Measurements from ENCODE around the gene CKLF. TPM values are rescaled to one million over a fixed set of nuclear protein-coding genes. Genes with fewer than 3 reads are reported as not detected.

Gene CKLF
- total RNA-seq, 1 experiment from 2014 or later = 77.1 TPM

DNA sequence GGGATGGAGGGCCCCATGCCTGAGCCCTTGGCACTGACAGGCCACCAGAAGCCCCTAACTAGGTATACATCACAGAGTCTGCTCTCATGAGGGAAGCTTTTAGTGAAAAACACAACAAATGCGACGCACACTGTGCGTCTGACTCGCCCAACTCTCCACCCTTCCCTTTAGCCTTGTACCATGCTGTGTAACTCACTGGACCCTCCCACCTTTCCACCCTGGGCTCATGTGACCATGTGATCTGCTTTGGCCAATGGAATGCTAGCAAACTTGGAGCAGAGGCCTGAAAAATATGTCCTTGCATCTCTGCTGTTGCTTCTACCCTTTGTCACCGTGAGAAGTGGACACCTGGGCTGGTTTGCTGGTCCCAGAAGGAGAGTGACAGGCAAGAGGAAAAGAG lies 24.1 kb upstream of the CKLF start:
- no peaks in the 10 kb centered on the region for H4K20me1 ChIP-seq (ENCODE audit: insufficient read depth)
- H3F3A ChIP-seq (ENCODE audit: insufficient read depth, low read depth) = peaks cover under 1% of the 10 kb centered on the region; the same call in 1 of the 2 replicates
- no peak overlapping the region for H3K4me3 ChIP-seq
- H3K36me3 ChIP-seq (ENCODE audit: low read depth) = 0 out of 2 replicates have a peak, but pooled peaks cover 3% of the 10 kb centered on the region
- intact Hi-C loops (cut with micrococcal nuclease; ENCODE audit: unreplicated experiment) = no loop called here
- no peak overlapping the region for H3K27ac ChIP-seq
- no peaks in the 10 kb centered on the region for H3K9me3 ChIP-seq (ENCODE audit: insufficient read depth, low read depth)
- POLR2A ChIA-PET (ENCODE audit: unreplicated experiment) = no interaction called here
- no peak overlapping the region for H3K4me2 ChIP-seq
- no peak for DNase-seq
- H3K27me3 ChIP-seq (ENCODE audit: insufficient read depth, low read depth) = no peaks in the 10 kb centered on the region
- TF ChIP-seq, protein P1, sequence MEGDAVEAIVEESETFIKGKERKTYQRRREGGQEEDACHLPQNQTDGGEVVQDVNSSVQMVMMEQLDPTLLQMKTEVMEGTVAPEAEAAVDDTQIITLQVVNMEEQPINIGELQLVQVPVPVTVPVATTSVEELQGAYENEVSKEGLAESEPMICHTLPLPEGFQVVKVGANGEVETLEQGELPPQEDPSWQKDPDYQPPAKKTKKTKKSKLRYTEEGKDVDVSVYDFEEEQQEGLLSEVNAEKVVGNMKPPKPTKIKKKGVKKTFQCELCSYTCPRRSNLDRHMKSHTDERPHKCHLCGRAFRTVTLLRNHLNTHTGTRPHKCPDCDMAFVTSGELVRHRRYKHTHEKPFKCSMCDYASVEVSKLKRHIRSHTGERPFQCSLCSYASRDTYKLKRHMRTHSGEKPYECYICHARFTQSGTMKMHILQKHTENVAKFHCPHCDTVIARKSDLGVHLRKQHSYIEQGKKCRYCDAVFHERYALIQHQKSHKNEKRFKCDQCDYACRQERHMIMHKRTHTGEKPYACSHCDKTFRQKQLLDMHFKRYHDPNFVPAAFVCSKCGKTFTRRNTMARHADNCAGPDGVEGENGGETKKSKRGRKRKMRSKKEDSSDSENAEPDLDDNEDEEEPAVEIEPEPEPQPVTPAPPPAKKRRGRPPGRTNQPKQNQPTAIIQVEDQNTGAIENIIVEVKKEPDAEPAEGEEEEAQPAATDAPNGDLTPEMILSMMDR (conservative IDR thresholded peaks at IDR 0.05) = no peak
- TF ChIP-seq EZH2 (IDR thresholded peaks at IDR 0.05; ENCODE audit: low read depth) = no peak
- CTCF ChIA-PET = interaction anchor here (0.6 kb wide), 1 partner anchor 302 kb away, joined by 4 read pairs; the partner anchor contains the start of gene NAE1
- BruUV-seq (replicated peaks) = no TSS peak
- no peaks in the 10 kb centered on the region for H3K4me1 ChIP-seq (replicated peaks; ENCODE audit: insufficient read depth)
- no peaks in the 10 kb centered on the region for H3K9me2 ChIP-seq (ENCODE audit: insufficient read depth)
- H2AFZ ChIP-seq = no peak overlapping the region
- H3K79me2 ChIP-seq (ENCODE audit: low read depth) = no peaks in the 10 kb centered on the region

GRCh38 chr16:66529475-66529874 lies 22.9 kb upstream of the CKLF start:
- TF ChIP-seq, protein P1 (conservative IDR thresholded peaks at IDR 0.05) = no peak
- no peak for TF ChIP-seq EZH2 (IDR thresholded peaks at IDR 0.05; ENCODE audit: low read depth)
- Histone ChIP-seq H3K27me3 (ENCODE audit: insufficient read depth, low read depth) (no peaks in the 10 kb centered on the region), H4K20me1 (ENCODE audit: insufficient read depth) (no peaks in the 10 kb centered on the region), H3K36me3 (ENCODE audit: low read depth) (0 out of 2 replicates have a peak, but pooled peaks cover 3% of the 10 kb centered on the region), H3K9me2 (ENCODE audit: insufficient read depth) (no peaks in the 10 kb centered on the region), H3F3A (ENCODE audit: insufficient read depth, low read depth) (no peaks in the 10 kb centered on the region), H3K4me1 (replicated peaks; ENCODE audit: insufficient read depth) (no peaks in the 10 kb centered on the region), H3K79me2 (ENCODE audit: low read depth) (no peaks in the 10 kb centered on the region), H3K9me3 (ENCODE audit: insufficient read depth, low read depth) (no peaks in the 10 kb centered on the region), H3K4me2 (no peak overlapping the region), H2AFZ (no peak overlapping the region), H3K27ac (no peak overlapping the region), H3K4me3 (no peak overlapping the region)
- POLR2A ChIA-PET (ENCODE audit: unreplicated experiment) = interaction anchor here (0.6 kb wide), 1 partner anchor 244 kb away, joined by 3 read pairs; no protein-coding TSS in a partner anchor
- BruUV-seq (replicated peaks) = no TSS peak
- CTCF ChIA-PET = no interaction called here
- intact Hi-C loops (cut with micrococcal nuclease; ENCODE audit: unreplicated experiment) = no loop called here
- no peak for DNase-seq

GRCh38 chr16:66534376-66534799 lies 18.0 kb upstream of the CKLF start:
- no peaks in the 10 kb centered on the region for H3K4me1 ChIP-seq (replicated peaks; ENCODE audit: insufficient read depth)
- H3K4me3 ChIP-seq = no peak overlapping the region
- no peak overlapping the region for H3K27ac ChIP-seq
- no peak overlapping the region for H2AFZ ChIP-seq
- intact Hi-C loops (cut with micrococcal nuclease; ENCODE audit: unreplicated experiment) = no loop called here
- DNase-seq = no peak
- H3K36me3 ChIP-seq (ENCODE audit: low read depth) = no peaks in the 10 kb centered on the region
- H3K27me3 ChIP-seq (ENCODE audit: insufficient read depth, low read depth) = no peaks in the 10 kb centered on the region
- POLR2A ChIA-PET (ENCODE audit: unreplicated experiment) = no interaction called here
- no peaks in the 10 kb centered on the region for H3K9me2 ChIP-seq (ENCODE audit: insufficient read depth)
- no TSS peak for BruUV-seq (replicated peaks)
- no peaks in the 10 kb centered on the region for H3K9me3 ChIP-seq (ENCODE audit: insufficient read depth, low read depth)
- CTCF ChIA-PET = no interaction called here
- no peak overlapping the region for H3K4me2 ChIP-seq
- H3K79me2 ChIP-seq (ENCODE audit: low read depth) = no peaks in the 10 kb centered on the region
- TF ChIP-seq EZH2 (IDR thresholded peaks at IDR 0.05; ENCODE audit: low read depth) = no peak
- TF ChIP-seq, protein P1 (conservative IDR thresholded peaks at IDR 0.05) = no peak
- no peaks in the 10 kb centered on the region for H4K20me1 ChIP-seq (ENCODE audit: insufficient read depth)
- H3F3A ChIP-seq (ENCODE audit: insufficient read depth, low read depth) = no peaks in the 10 kb centered on the region

Data from PC-9 (cell line).